Gastrocnemius medialis (tissue), 4 donors: ENCODE measurements around the gene KIR2DL4. TPM values are rescaled to one million over a fixed set of nuclear protein-coding genes. Genes with fewer than 3 reads are reported as not detected.
"Not testable (repeated sequence)": the region's sequence is repeated elsewhere in the genome, so short reads cannot be mapped to it uniquely, and the experiment has no call there.

Experiments
- ATAC-seq, 2 donors: fragments of 150-250 bp; one replicate each; pipeline ENCODE4 v1.9.1; 2016
- DNase-seq, 2 donors: peaks; one replicate each; pipeline ENCODE4 v3.0.0-alpha.2; 2019
- H3K27ac ChIP-seq, 4 donors: fragments of 200-600 bp; sonication (generic); 1 replicate in 1 of 4; 2 replicates in 3 of 4; pipeline ENCODE4 v1.5.1; 2016 to 2018; ENCODE audit warnings: mild to moderate bottlenecking in 2 of 4, moderate library complexity in 1 of 4
- H3K27me3 ChIP-seq, 3 donors: fragments of 200-600 bp; sonication (generic) in 2 of 3; 1 replicate in 1 of 3; 2 replicates in 2 of 3; pipeline versions ENCODE4 v1.5.1 to v1.6.0; 2016 to 2019; ENCODE audit warnings: mild to moderate bottlenecking in 1 of 3, moderate library complexity in 1 of 3
- H3K36me3 ChIP-seq, 2 donors: fragments of 200-600 bp; sonication (generic) in 1 of 2; one replicate each; pipeline ENCODE4 v1.5.1; 2017 to 2018
- H3K4me1 ChIP-seq, 2 donors: fragments of 200-600 bp; sonication (generic) in 1 of 2; one replicate each; pipeline ENCODE4 v1.5.1; 2016 to 2017; ENCODE audit warnings: mild to moderate bottlenecking in 2 of 2
- H3K4me3 ChIP-seq, 4 donors: fragments of 200-600 bp; sonication (generic) in 3 of 4; 1 replicate in 1 of 4; 2 replicates in 3 of 4; pipeline ENCODE4 v1.5.1; 2016 to 2019; ENCODE audit warnings: mild to moderate bottlenecking in 2 of 4
- H3K9me3 ChIP-seq, 3 donors: fragments of 200-600 bp; sonication (generic) in 2 of 3; 1 replicate in 1 of 3; 2 replicates in 2 of 3; pipeline ENCODE4 v1.5.1; 2016 to 2019
- CTCF ChIP-seq, 5 experiments: fragments of 450-650 bp in 3 of 5; fragments of 200-600 bp in 2 of 5; sonication (generic) in 2 of 5; IDR thresholded peaks in 4 of 5; conservative IDR thresholded peaks in 1 of 5; 1 replicate in 4 of 5; 2 replicates in 1 of 5; pipeline ENCODE4 v1.5.1; 2016 to 2019; ENCODE audit warnings: antibody characterized with exemption in 5 of 5, mild to moderate bottlenecking in 3 of 5, moderate library complexity in 3 of 5
- POLR2A ChIP-seq, 2 donors: fragments of 450-650 bp; IDR thresholded peaks; one replicate each; pipeline ENCODE4 v1.6.1; 2017; ENCODE audit warnings: antibody characterized with exemption in 2 of 2, mild to moderate bottlenecking in 2 of 2, moderate library complexity in 2 of 2
- in situ Hi-C, 4 donors: fragments of 200-750 bp; cut with MboI; loops; one replicate each; pipeline versions ENCODE4 v1.15.0 to v1.8.0; 2017; ENCODE audit warnings: low sequenced_read_pairs in 4 of 4
- intact Hi-C: fragments of 100-400 bp; cut with DNase I; formaldehyde crosslinking; loops from one replicate; pipeline ENCODE4 v1.15.1; 2023; ENCODE audit warnings: low total_unique reads
- total RNA-seq, 4 donors: library from RNA; depleted of rRNA; stranded (reverse); fragments of >200 nt; gene quantifications; one replicate each; pipeline versions ENCODE4 v1.1.0 to v1.2.3, GENCODE V29; 2016

Gene KIR2DL4
- not detected for total RNA-seq

GRCh38 chr19:54803410-54803809 lies at the start of gene KIR2DL4:
Gene KIR2DL4 (plus strand): TSS chr19:54803610. CDS start chr19:54803652, 42 bp downstream.
- Histone ChIP-seq H3K4me1 (no peaks in the 10 kb centered on the region), H3K36me3 (no peaks in the 10 kb centered on the region), H3K27me3 (no peaks in the 10 kb centered on the region), H3K4me3 (no peak within 1 kb of the TSS), H3K9me3 (peaks cover 0 to 6% (median 0%) of the 10 kb centered on the region in 3 donors), H3K27ac (no peak within 1 kb of the TSS)
- intact Hi-C loops (no loop called here), in situ Hi-C loops (no loop called here)
- DNase-seq (no peak), ATAC-seq (no peak)
- no peak for TF ChIP-seq CTCF (IDR thresholded peaks at IDR 0.05 in 4 of 5, conservative IDR thresholded peaks at IDR 0.05 in 1 of 5)
- no peak for TF ChIP-seq POLR2A (IDR thresholded peaks at IDR 0.05)

DNA sequence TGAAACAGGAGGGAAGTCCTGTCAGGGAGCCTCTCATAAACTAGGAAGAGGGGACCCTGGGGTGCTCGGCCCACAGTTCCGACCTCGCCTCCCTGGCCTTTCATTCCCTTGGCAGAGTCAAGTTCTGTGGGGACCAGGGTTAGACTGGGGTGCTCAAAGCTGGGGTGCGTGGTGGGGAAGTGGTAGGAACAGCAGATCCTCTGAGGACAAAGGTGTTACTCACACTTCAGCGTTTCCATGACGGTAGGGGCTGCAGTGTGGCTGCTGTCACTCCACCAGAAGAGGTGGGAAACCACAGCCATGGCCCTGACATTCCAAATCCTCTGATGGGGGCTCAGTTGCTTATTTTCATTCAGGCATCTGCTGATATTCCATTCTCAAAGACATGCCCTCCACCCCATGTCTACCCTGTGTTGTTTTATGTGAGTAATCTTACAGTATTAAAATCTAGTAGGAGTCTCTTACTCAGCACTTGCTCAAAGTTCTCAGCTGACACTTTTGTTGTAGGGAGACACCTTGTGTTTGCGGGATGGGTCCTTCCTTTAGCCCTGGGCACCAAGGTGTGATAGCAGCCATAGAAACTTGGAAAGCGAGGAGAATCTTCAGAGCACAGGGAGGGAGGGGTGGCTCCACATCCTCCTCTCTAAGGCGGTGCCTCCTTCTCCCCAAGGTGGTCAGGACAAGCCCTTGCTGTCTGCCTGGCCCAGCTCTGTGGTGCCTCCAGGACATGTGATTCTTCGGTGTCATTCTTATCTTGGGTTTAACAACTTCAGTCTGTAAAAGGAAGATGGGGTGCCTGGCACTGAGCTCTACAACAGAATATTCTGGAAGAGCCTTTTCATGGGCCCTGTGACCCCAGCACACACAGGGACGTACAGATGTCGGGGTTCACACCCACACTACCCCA lies 47.0 kb upstream of the KIR2DL4 start:
- H3K4me1 ChIP-seq, ATAC-seq, H3K9me3 ChIP-seq, H3K4me3 ChIP-seq, H3K27ac ChIP-seq, in situ Hi-C loops, H3K27me3 ChIP-seq, DNase-seq, H3K36me3 ChIP-seq, intact Hi-C loops: not testable (repeated sequence)

DNA sequence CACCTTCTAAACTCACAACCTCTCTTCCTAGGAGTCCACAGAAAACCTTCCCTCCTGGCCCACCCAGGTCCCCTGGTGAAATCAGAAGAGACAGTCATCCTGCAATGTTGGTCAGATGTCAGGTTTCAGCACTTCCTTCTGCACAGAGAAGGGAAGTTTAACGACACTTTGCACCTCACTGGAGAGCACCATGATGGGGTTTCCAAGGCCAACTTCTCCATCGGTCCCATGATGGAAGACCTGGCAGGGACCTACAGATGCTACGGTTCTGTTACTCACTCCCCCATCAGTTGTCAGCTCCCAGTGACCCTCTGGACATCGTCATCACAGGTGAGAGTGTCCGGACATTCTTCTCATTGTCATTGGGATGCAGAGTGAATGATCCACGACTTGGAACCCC lies 44.8 kb upstream of the KIR2DL4 start:
- H3K36me3 ChIP-seq, H3K27me3 ChIP-seq, H3K4me3 ChIP-seq, ATAC-seq, H3K4me1 ChIP-seq, in situ Hi-C loops, H3K9me3 ChIP-seq, DNase-seq, intact Hi-C loops, H3K27ac ChIP-seq: not testable (repeated sequence)

DNA sequence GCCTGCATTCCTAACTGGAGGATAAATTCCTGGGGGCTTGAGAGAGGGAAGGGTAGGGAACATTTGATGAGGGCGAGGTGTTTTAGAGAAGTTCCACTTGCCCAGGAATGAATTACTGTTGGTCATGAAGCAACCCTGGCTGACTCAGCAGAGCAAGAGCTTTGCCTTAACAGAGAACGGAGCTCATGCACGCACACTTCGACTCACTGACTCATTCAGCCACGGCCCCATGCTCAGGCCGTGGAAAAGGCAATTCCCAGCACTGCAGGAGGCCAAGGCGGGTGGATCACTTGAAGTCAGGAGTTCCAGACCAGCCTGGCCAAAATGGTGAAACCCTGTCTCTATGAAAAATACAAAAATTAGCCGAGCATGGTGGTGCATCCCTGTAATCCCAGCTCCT lies 39.2 kb upstream of the KIR2DL4 start:
- in situ Hi-C loops, result not testable (repeated sequence)

GRCh38 chr19:54766464-54766863 lies 36.9 kb upstream of the KIR2DL4 start:
- H3K4me1 ChIP-seq, intact Hi-C loops, H3K36me3 ChIP-seq, DNase-seq, H3K27me3 ChIP-seq, ATAC-seq, H3K27ac ChIP-seq, in situ Hi-C loops, H3K9me3 ChIP-seq, H3K4me3 ChIP-seq: not testable (repeated sequence)

More for the DNA sequence above, 39.2 kb upstream of the KIR2DL4 start:
- H3K36me3 ChIP-seq, H3K27ac ChIP-seq, H3K9me3 ChIP-seq, DNase-seq, intact Hi-C loops, ATAC-seq, H3K27me3 ChIP-seq, H3K4me3 ChIP-seq, H3K4me1 ChIP-seq: not testable (repeated sequence)

DNA sequence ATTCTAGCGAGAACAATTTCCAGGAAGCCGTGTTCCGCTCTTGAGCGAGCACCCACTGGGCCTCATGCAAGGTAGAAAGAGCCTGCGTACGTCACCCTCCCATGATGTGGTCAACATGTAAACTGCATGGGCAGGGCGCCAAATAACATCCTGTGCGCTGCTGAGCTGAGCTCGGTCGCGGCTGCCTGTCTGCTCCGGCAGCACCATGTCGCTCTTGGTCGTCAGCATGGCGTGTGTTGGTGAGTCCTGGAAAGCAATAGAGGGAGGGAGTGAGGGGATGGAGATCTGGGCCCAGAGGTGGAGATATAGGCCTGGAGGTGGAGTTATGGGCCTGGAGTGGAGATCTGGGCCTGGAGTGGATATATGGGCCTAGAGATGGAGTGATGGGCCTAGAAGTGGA lies 33.8 kb upstream of the KIR2DL4 start, which contains the start of gene KIR2DL1:
Gene KIR2DL1, plus strand, starts transcription at position 148 of the 400 bp plus-strand sequence. Its CDS starts 58 bp downstream, at position 206.
- not testable (repeated sequence) for DNase-seq, H3K9me3 ChIP-seq

GRCh38 chr19:54770511-54770910 lies 32.9 kb upstream of the KIR2DL4 start:
- H3K36me3 ChIP-seq, DNase-seq, in situ Hi-C loops, H3K9me3 ChIP-seq, H3K4me1 ChIP-seq, H3K27me3 ChIP-seq, H3K27ac ChIP-seq, ATAC-seq, H3K4me3 ChIP-seq: not testable (repeated sequence)
- intact Hi-C loops, result loop anchor here (10.0 kb wide), 1 partner anchor 74 kb away; no protein-coding TSS in a partner anchor

More for the DNA sequence above, 33.8 kb upstream of the KIR2DL4 start, which contains the start of gene KIR2DL1:
- in situ Hi-C loops, H3K4me1 ChIP-seq, ATAC-seq, H3K4me3 ChIP-seq, H3K36me3 ChIP-seq, H3K27me3 ChIP-seq, H3K27ac ChIP-seq: not testable (repeated sequence)
- intact Hi-C loops, result loop anchor here (10.0 kb wide), 1 partner anchor 75 kb away; no protein-coding TSS in a partner anchor

DNA sequence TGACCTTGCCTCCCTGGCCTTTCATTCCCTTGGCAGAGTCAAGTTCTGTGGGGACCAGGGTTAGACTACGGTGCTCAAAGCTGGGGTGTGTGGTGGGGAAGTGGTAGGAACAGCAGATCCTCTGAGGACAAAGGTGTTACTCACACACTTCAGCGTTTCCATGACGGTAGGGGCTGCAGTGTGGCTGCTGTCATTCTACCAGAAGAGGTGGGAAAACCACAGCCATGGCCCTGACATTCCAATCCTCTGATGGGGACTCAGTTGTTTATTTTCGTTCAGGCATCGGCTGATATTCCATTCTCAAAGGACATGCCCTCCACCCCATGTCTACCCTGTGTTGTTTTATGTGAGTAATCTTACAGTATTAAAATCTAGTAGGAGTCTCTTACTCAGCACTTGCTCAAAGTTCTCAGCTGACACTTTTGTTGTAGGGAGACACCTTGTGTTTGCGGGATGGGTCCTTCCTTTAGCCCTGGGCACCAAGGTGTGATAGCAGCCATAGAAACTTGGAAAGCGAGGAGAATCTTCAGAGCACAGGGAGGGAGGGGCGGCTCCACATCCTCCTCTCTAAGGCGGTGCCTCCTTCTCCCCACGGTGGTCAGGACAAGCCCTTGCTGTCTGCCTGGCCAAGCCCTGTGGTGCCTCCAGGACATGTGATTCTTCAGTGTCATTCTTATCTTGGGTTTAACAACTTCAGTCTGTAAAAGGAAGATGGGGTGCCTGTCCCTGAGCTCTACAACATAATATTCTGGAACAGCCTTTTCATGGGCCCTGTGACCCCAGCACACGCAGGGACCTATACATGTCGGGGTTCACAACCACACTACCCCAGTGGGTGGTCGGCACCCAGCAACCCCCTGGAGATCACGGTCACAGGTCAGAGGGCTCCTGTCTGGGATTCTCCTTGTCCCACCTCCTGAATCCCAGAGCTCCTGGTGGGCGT lies 32.1 kb upstream of the KIR2DL4 start:
- ATAC-seq, H3K36me3 ChIP-seq, H3K4me3 ChIP-seq, H3K9me3 ChIP-seq, H3K4me1 ChIP-seq, H3K27ac ChIP-seq, H3K27me3 ChIP-seq, DNase-seq, in situ Hi-C loops: not testable (repeated sequence)
- intact Hi-C loops, result loop anchor here (10.0 kb wide), 1 partner anchor 74 kb away; no protein-coding TSS in a partner anchor

DNA sequence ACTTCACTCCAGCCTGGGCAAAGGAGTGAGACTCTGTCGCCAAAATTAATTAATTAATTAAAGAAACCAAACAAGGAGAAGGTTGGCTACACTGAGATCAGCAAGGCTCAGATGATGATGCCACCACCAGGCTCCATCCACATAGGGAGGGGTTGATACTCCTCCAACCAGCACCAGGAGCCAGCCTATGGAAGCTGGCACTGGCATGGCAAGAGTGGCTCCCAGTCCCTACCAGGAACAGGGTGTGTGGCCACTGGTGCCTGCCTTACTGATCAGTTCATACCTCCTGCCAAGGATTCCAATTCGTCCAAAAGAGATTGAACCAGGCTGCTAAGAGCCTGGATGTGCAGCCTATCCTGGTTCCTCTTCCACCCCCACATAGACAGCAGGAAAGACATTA lies 30.7 kb upstream of the KIR2DL4 start:
- H3K27ac ChIP-seq, H3K4me1 ChIP-seq, H3K36me3 ChIP-seq, H3K27me3 ChIP-seq, ATAC-seq, in situ Hi-C loops, H3K4me3 ChIP-seq, DNase-seq, H3K9me3 ChIP-seq: not testable (repeated sequence)
- intact Hi-C loops, result loop anchor here (10.0 kb wide), 1 partner anchor 72 kb away; no protein-coding TSS in a partner anchor
